ENCODE results near the gene ETS1. TPM values are rescaled to one million over a fixed set of nuclear protein-coding genes. Genes with fewer than 3 reads are reported as not detected.
A peak's percentile ranks its signal among the peaks of the same experiment; 100 is the strongest.

The ETS1 gene
- total RNA-seq, 2 donors from 2014 or later: 52.7 to 68.5 TPM

GRCh38 chr11:128484172-128484571 is 103.2 kb downstream of the ETS1 start:
- DNase-seq: no peak
- intact Hi-C loops (cut with DNase I): no loop called here
- no peak for ATAC-seq

GRCh38 chr11:128483211-128483788 is 104.1 kb downstream of the ETS1 start:
- DNase-seq (no peak), ATAC-seq (no peak)
- intact Hi-C loops (cut with DNase I): no loop called here

GRCh38 chr11:128482512-128483191 is 104.7 kb downstream of the ETS1 start:
- DNase-seq (peak; percentile 72), ATAC-seq (peak; percentile 21 to 66)
- intact Hi-C loops (cut with DNase I): no loop called here

- ATAC-seq: no peak
- DNase-seq: no peak
- intact Hi-C loops (cut with DNase I): no loop called here
Observed at GRCh38 chr11:128482092-128482491, 105.3 kb downstream of the ETS1 start.

GRCh38 chr11:128481135-128481534 is 106.2 kb downstream of the ETS1 start:
- ATAC-seq (peak; percentile 48 to 54), DNase-seq (no peak)
- intact Hi-C loops (cut with DNase I): no loop called here

- ATAC-seq (peak in 1 of 2 donors; percentile 13), DNase-seq (no peak)
- intact Hi-C loops (cut with DNase I): no loop called here
Observed at GRCh38 chr11:128480665-128481064, 106.7 kb downstream of the ETS1 start.

- intact Hi-C loops (cut with DNase I): no loop called here
- DNase-seq (no peak), ATAC-seq (peak; percentile 39 to 48)
Observed at GRCh38 chr11:128480066-128480465, 107.3 kb downstream of the ETS1 start.

- intact Hi-C loops (cut with DNase I): no loop called here
- no peak for DNase-seq
- ATAC-seq: no peak
Observed at GRCh38 chr11:128479144-128479543, 108.2 kb downstream of the ETS1 start.

- ATAC-seq: no peak
- intact Hi-C loops (cut with DNase I): no loop called here
- no peak for DNase-seq
Observed at GRCh38 chr11:128478305-128478704, 109.1 kb downstream of the ETS1 start.

- intact Hi-C loops (cut with DNase I): no loop called here
- no peak for ATAC-seq
- DNase-seq: no peak
Observed at GRCh38 chr11:128477811-128478210, 109.5 kb downstream of the ETS1 start.

- DNase-seq (no peak), ATAC-seq (no peak)
- intact Hi-C loops (cut with DNase I): no loop called here
Observed at GRCh38 chr11:128477278-128477677, 110.1 kb downstream of the ETS1 start.

GRCh38 chr11:128476729-128477128 is 110.6 kb downstream of the ETS1 start:
- DNase-seq: peak; percentile 37
- intact Hi-C loops (cut with DNase I): no loop called here
- peak; percentile 20 to 37 for ATAC-seq

GRCh38 chr11:128476049-128476448 is 111.3 kb downstream of the ETS1 start:
- no peak for ATAC-seq
- DNase-seq: no peak
- intact Hi-C loops (cut with DNase I): no loop called here

GRCh38 chr11:128474036-128474874 is 113.1 kb downstream of the ETS1 start:
- intact Hi-C loops (cut with DNase I): no loop called here
- ATAC-seq (peak; percentile 9 to 15), DNase-seq (no peak)

GRCh38 chr11:128473636-128474035 is 113.7 kb downstream of the ETS1 start:
- no peak for DNase-seq
- intact Hi-C loops (cut with DNase I): no loop called here
- peak in 1 of 2 donors; percentile 20 for ATAC-seq

- intact Hi-C loops (cut with DNase I): no loop called here
- no peak for ATAC-seq
- no peak for DNase-seq
Observed at GRCh38 chr11:128472128-128473089, 114.9 kb downstream of the ETS1 start.

GRCh38 chr11:128471138-128471661 is 116.2 kb downstream of the ETS1 start:
- intact Hi-C loops (cut with DNase I): no loop called here
- DNase-seq (no peak), ATAC-seq (no peak)

- DNase-seq: no peak
- ATAC-seq: no peak
- intact Hi-C loops (cut with DNase I): no loop called here
Observed at GRCh38 chr11:128470081-128470480, 117.3 kb downstream of the ETS1 start.

- intact Hi-C loops (cut with DNase I): loop anchor here in 1 of 2 donors (5.0 kb wide), 2 partner anchors 38 to 53 kb away; no protein-coding TSS in a partner anchor
- ATAC-seq: no peak
- no peak for DNase-seq
Observed at GRCh38 chr11:128469220-128469619, 118.1 kb downstream of the ETS1 start.
